Right atrium auricular region (tissue), 2 donors: ENCODE results near the gene ALKAL2. TPM values are rescaled to one million over a fixed set of nuclear protein-coding genes. Genes with fewer than 3 reads are reported as not detected.

Experiments
- DNase-seq: peaks from one replicate; pipeline ENCODE4 v3.0.0-alpha.2; 2019; ENCODE audit warnings: low spot score
- H3K27ac ChIP-seq, 2 donors: fragments of 200-600 bp; sonication (generic); 1 replicate in 1 of 2; 2 replicates in 1 of 2; pipeline ENCODE4 v1.5.1; 2016 to 2019
- H3K27me3 ChIP-seq, 2 donors: fragments of 200-600 bp; sonication (generic); one replicate each; pipeline versions ENCODE4 v1.5.1 to v1.6.0; 2017 to 2019
- H3K36me3 ChIP-seq: fragments of 200-600 bp; sonication (generic); one replicate; pipeline ENCODE4 v1.5.1; 2016
- H3K4me1 ChIP-seq, 2 donors: fragments of 200-600 bp; sonication (generic); one replicate each; pipeline versions ENCODE4 v1.5.1 to v1.6.0; 2017 to 2019
- H3K4me3 ChIP-seq, 2 donors: fragments of 200-600 bp; sonication (generic); 1 replicate in 1 of 2; 2 replicates in 1 of 2; pipeline ENCODE4 v1.5.1; 2017 to 2019; ENCODE audit warnings: mild to moderate bottlenecking in 1 of 2, moderate library complexity in 1 of 2
- H3K9me3 ChIP-seq, 2 donors: fragments of 200-600 bp; sonication (generic); one replicate each; pipeline ENCODE4 v1.5.1; 2019
- total RNA-seq, 2 donors: library from RNA; depleted of rRNA; stranded (reverse); fragments of >200 nt; gene quantifications; one replicate each; pipeline ENCODE4 v1.1.0, GENCODE V29; 2016
- TF ChIP-seq, protein P1 (sequence below), 2 donors: fragments of 200-600 bp; sonication (generic); IDR thresholded peaks; one replicate each; pipeline ENCODE4 v1.5.1; 2019; ENCODE audit warnings: antibody characterized with exemption in 2 of 2

Gene ALKAL2
- total RNA-seq, 2 donors from 2014 or later = 1.1 TPM; not detected in 1

- H3K27ac ChIP-seq = no peak overlapping the region
- peaks cover 39% of the 10 kb centered on the region for H3K36me3 ChIP-seq
- H3K27me3 ChIP-seq = no peaks in the 10 kb centered on the region
- H3K4me3 ChIP-seq = no peak overlapping the region
- peaks cover 0 to 7% of the 10 kb centered on the region in 2 donors for H3K4me1 ChIP-seq
- TF ChIP-seq, protein P1, sequence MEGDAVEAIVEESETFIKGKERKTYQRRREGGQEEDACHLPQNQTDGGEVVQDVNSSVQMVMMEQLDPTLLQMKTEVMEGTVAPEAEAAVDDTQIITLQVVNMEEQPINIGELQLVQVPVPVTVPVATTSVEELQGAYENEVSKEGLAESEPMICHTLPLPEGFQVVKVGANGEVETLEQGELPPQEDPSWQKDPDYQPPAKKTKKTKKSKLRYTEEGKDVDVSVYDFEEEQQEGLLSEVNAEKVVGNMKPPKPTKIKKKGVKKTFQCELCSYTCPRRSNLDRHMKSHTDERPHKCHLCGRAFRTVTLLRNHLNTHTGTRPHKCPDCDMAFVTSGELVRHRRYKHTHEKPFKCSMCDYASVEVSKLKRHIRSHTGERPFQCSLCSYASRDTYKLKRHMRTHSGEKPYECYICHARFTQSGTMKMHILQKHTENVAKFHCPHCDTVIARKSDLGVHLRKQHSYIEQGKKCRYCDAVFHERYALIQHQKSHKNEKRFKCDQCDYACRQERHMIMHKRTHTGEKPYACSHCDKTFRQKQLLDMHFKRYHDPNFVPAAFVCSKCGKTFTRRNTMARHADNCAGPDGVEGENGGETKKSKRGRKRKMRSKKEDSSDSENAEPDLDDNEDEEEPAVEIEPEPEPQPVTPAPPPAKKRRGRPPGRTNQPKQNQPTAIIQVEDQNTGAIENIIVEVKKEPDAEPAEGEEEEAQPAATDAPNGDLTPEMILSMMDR (IDR thresholded peaks at IDR 0.05) = no peak
- H3K9me3 ChIP-seq = no peaks in the 10 kb centered on the region
- DNase-seq = no peak
Measured at GRCh38 chr2:274503-274902, 13.4 kb downstream of the ALKAL2 start.

GRCh38 chr2:273333-273732, 14.6 kb downstream of the ALKAL2 start:
- no peak overlapping the region for H3K27ac ChIP-seq
- peaks cover 0 to 7% of the 10 kb centered on the region in 2 donors for H3K4me1 ChIP-seq
- H3K27me3 ChIP-seq = no peaks in the 10 kb centered on the region
- H3K4me3 ChIP-seq = no peak overlapping the region
- DNase-seq = no peak
- peaks cover 27% of the 10 kb centered on the region for H3K36me3 ChIP-seq
- TF ChIP-seq, protein P1 (IDR thresholded peaks at IDR 0.05) = no peak
- H3K9me3 ChIP-seq = no peaks in the 10 kb centered on the region

GRCh38 chr2:271917-272316, 16.0 kb downstream of the ALKAL2 start:
- Histone ChIP-seq H3K9me3 (no peaks in the 10 kb centered on the region), H3K36me3 (peaks cover 13% of the 10 kb centered on the region)
- TF ChIP-seq, protein P1 (IDR thresholded peaks at IDR 0.05) = no peak

DNA sequence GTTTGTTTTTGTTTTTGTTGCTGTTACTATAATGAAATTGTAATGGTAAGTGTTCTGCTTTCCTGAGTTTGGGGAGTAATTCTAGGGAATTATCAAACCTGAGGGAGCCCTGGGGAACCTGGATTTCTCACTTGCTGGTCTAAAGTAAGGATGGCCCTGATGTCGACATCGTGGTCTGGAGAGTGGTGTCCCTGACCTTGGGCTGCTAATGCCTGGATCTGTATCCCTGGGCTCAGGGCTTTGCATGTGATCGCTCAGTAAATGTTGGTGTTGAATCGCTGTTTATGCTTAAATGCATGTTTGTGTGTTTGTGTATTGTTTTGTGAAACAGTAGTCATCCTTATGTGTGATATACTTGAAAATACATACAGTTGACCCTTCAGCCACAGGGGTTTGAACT, 17.0 kb downstream of the ALKAL2 start:
- no peak for DNase-seq
- TF ChIP-seq, protein P1 (IDR thresholded peaks at IDR 0.05) = no peak
- H3K4me1 ChIP-seq = peaks cover 0 to 19% of the 10 kb centered on the region in 2 donors
- H3K27me3 ChIP-seq = no peaks in the 10 kb centered on the region
- peaks cover 9% of the 10 kb centered on the region for H3K36me3 ChIP-seq
- no peak overlapping the region for H3K4me3 ChIP-seq
- H3K27ac ChIP-seq = no peak overlapping the region
- H3K9me3 ChIP-seq = no peaks in the 10 kb centered on the region

More at GRCh38 chr2:271917-272316, 16.0 kb downstream of the ALKAL2 start:
- peaks cover 0 to 9% of the 10 kb centered on the region in 2 donors for H3K4me1 ChIP-seq
- no peak overlapping the region for H3K4me3 ChIP-seq
- no peak for DNase-seq
- no peak overlapping the region for H3K27ac ChIP-seq
- H3K27me3 ChIP-seq = no peaks in the 10 kb centered on the region

- Histone ChIP-seq H3K27ac (no peak overlapping the region), H3K36me3 (peaks cover 9% of the 10 kb centered on the region), H3K27me3 (no peaks in the 10 kb centered on the region), H3K4me1 (peaks cover 0 to 27% of the 10 kb centered on the region in 2 donors), H3K9me3 (no peaks in the 10 kb centered on the region), H3K4me3 (no peak overlapping the region)
- no peak for DNase-seq
- TF ChIP-seq, protein P1 (IDR thresholded peaks at IDR 0.05) = no peak
Measured at GRCh38 chr2:269356-270030, 18.4 kb downstream of the ALKAL2 start.

- TF ChIP-seq, protein P1 (IDR thresholded peaks at IDR 0.05) = no peak
- no peak for DNase-seq
- Histone ChIP-seq H3K27me3 (no peaks in the 10 kb centered on the region), H3K4me3 (no peak overlapping the region), H3K9me3 (no peaks in the 10 kb centered on the region), H3K4me1 (peaks cover 0 to 36% of the 10 kb centered on the region in 2 donors), H3K27ac (no peak overlapping the region), H3K36me3 (peaks cover 5% of the 10 kb centered on the region)
Measured at GRCh38 chr2:268323-268722, 19.6 kb downstream of the ALKAL2 start.
